Thyroid gland (tissue), 4 donors: ENCODE results near the gene SLBP. TPM values are rescaled to one million over a fixed set of nuclear protein-coding genes. Genes with fewer than 3 reads are reported as not detected.

Experiments
- DNase-seq, 2 donors: peaks; one replicate each; pipeline ENCODE4 v3.0.0-alpha.2; 2019
- H3K27ac ChIP-seq, 3 donors: fragments of 200-600 bp; sonication (generic); 1 replicate in 2 of 3; 2 replicates in 1 of 3; pipeline ENCODE4 v1.5.1; 2016 to 2019; ENCODE audit warnings: mild to moderate bottlenecking in 1 of 3, moderate library complexity in 1 of 3
- H3K27me3 ChIP-seq: fragments of 200-600 bp; sonication (generic); one replicate; pipeline ENCODE4 v1.5.1; 2019
- H3K36me3 ChIP-seq, 2 donors: fragments of 200-600 bp; sonication (generic); one replicate each; pipeline ENCODE4 v1.5.1; 2016 to 2019
- H3K4me1 ChIP-seq, 2 donors: fragments of 200-600 bp; sonication (generic); one replicate each; pipeline ENCODE4 v1.5.1; 2017 to 2019
- H3K4me3 ChIP-seq, 3 donors: fragments of 200-600 bp; sonication (generic); replicated peaks in 1 of 3; 1 replicate in 2 of 3; 2 replicates in 1 of 3; pipeline ENCODE4 v1.5.1; 2016; ENCODE audit warnings: mild to moderate bottlenecking in 1 of 3
- H3K9me3 ChIP-seq: fragments of 200-600 bp; sonication (generic); one replicate; pipeline ENCODE4 v1.5.1; 2017
- POLR2A ChIP-seq, 2 donors: fragments of 450-650 bp; IDR thresholded peaks; one replicate each; pipeline ENCODE4 v1.6.1; 2017; ENCODE audit warnings: antibody characterized with exemption in 2 of 2, mild to moderate bottlenecking in 2 of 2, moderate library complexity in 1 of 2
- WGBS, 2 donors: methylation state at CpG; one replicate each; pipeline ENCODE4 v1.1.5; 2017; 5-methylcytosine and 5-hydroxymethylcytosine counted together
- intact Hi-C: fragments of 100-400 bp; cut with DNase I; formaldehyde crosslinking; loops from one replicate; pipeline ENCODE4 v1.15.1; 2023
- total RNA-seq, 4 donors: library from RNA; depleted of rRNA; stranded (reverse); fragments of >200 nt; gene quantifications; one replicate each; pipeline ENCODE4 v1.2.3, GENCODE V29; 2016
- TF ChIP-seq, protein P1 (sequence below), 6 experiments: fragments of 200-600 bp in 3 of 6; fragments of 450-650 bp in 3 of 6; sonication (generic) in 3 of 6; IDR thresholded peaks; one replicate each; pipeline ENCODE4 v1.5.1; 2016 to 2019; ENCODE audit warnings: antibody characterized with exemption in 6 of 6, mild to moderate bottlenecking in 2 of 6, inconsistent platforms in 1 of 6, moderate library complexity in 1 of 6

The SLBP gene
- total RNA-seq, 4 donors from 2014 or later, result 41.2 to 48.5 (median 43.3) TPM

DNA sequence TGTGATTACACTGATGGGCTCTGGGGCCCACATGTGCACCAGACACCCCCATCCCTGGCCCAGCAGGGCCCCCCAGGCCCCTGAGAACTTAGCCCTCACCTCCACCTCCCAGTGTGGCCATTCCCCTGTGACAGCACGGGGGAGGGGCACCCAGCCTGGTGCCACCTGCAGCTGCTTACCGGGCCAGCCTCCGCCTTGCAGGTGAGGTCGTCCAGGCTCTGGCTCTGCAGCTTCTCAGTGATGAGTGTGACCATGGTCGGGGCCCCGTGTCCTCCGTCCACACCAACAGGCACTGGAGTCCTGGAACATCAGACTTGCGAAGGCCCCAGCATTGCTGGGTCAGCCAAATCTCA lies 43.7 kb downstream of the SLBP start:
- H3K27ac ChIP-seq, result no peak overlapping the region
- 86 to 96% methylated on average over 1 to 5 of the region's 8 CpGs for WGBS, 2 donors
- TF ChIP-seq, protein P1, sequence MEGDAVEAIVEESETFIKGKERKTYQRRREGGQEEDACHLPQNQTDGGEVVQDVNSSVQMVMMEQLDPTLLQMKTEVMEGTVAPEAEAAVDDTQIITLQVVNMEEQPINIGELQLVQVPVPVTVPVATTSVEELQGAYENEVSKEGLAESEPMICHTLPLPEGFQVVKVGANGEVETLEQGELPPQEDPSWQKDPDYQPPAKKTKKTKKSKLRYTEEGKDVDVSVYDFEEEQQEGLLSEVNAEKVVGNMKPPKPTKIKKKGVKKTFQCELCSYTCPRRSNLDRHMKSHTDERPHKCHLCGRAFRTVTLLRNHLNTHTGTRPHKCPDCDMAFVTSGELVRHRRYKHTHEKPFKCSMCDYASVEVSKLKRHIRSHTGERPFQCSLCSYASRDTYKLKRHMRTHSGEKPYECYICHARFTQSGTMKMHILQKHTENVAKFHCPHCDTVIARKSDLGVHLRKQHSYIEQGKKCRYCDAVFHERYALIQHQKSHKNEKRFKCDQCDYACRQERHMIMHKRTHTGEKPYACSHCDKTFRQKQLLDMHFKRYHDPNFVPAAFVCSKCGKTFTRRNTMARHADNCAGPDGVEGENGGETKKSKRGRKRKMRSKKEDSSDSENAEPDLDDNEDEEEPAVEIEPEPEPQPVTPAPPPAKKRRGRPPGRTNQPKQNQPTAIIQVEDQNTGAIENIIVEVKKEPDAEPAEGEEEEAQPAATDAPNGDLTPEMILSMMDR (IDR thresholded peaks at IDR 0.05), result no peak
- no peak for TF ChIP-seq POLR2A (IDR thresholded peaks at IDR 0.05)
- no peak overlapping the region for H3K4me3 ChIP-seq
- no peaks in the 10 kb centered on the region for H3K27me3 ChIP-seq
- no peak for DNase-seq
- H3K36me3 ChIP-seq, result no peaks in the 10 kb centered on the region
- no peaks in the 10 kb centered on the region for H3K4me1 ChIP-seq
- no peaks in the 10 kb centered on the region for H3K9me3 ChIP-seq
- intact Hi-C loops, result no loop called here

DNA sequence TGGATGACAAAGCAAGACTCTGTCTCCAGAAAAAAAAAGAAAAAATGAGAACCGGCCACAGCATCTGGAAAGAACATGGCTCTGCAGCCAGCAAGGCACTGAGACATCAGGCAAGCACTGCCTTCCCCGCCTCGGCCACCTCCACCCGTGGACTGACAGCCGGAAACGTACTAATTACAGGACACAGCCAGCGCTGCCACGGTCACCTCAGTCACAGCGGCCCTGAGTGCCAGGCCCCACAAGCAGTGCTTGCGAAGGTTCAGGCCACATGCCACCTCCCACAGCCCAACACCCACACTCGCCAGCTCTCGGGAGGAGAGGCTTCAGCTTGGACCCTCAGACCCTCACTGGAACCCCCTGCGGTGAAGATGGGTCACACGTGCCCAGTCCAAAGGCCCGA lies 44.8 kb downstream of the SLBP start:
- H3K36me3 ChIP-seq, result no peaks in the 10 kb centered on the region
- H3K4me3 ChIP-seq, result no peak overlapping the region
- no peak for DNase-seq
- TF ChIP-seq, protein P1 (IDR thresholded peaks at IDR 0.05), result no peak
- TF ChIP-seq POLR2A (IDR thresholded peaks at IDR 0.05), result no peak
- no peaks in the 10 kb centered on the region for H3K27me3 ChIP-seq
- H3K9me3 ChIP-seq, result no peaks in the 10 kb centered on the region
- no peak overlapping the region for H3K27ac ChIP-seq
- WGBS, 2 donors, result 90 to 93% methylated on average over 15 of the region's 15 CpGs
- H3K4me1 ChIP-seq, result no peaks in the 10 kb centered on the region
- intact Hi-C loops, result no loop called here

DNA sequence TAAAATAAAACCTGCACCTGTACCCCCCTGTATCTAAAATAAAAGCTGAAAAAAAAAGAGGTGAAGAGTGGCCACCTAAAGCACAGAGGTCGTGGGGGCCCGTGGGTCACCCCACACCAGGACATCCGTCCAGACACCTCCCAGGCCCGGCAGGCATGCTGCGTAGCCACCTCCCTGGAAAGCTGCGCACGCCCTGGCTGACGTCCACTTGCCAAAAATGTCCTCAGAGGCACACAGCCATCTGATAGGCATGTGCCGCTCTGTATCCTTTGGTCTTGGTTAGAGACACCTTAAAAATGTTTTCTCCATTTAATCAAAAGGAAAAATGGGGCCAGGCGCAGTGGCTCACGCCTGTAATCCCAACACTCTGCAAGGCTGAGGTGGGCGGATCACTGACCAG lies 45.7 kb downstream of the SLBP start:
- H3K4me1 ChIP-seq, result no peaks in the 10 kb centered on the region
- no peak overlapping the region for H3K27ac ChIP-seq
- TF ChIP-seq, protein P1 (IDR thresholded peaks at IDR 0.05), result no peak
- no peak for TF ChIP-seq POLR2A (IDR thresholded peaks at IDR 0.05)
- 72 to 89% methylated on average over 11 to 12 of the region's 12 CpGs for WGBS, 2 donors
- H3K4me3 ChIP-seq, result no peak overlapping the region
- H3K27me3 ChIP-seq, result no peaks in the 10 kb centered on the region
- no peak for DNase-seq
- intact Hi-C loops, result no loop called here
- no peaks in the 10 kb centered on the region for H3K36me3 ChIP-seq
- H3K9me3 ChIP-seq, result no peaks in the 10 kb centered on the region

DNA sequence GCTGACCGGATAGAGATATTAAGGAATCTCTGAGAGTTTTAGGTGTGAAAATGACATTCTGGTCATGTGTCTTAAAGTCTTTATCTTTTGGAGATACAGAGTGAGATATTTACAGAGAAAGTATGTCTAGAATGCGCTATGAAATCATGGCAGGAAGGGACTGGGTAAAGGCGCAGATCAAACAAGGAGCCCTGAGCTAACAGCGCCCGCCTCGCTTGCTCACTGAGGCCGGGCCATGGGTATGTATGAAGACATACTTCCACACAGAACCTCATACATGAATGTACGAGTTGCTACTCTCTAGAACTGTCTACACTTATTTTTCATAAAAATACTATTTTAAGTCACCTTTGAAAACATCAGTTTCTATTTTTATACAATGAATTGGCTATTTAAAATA lies 48.0 kb downstream of the SLBP start:
- H3K27ac ChIP-seq, result no peak overlapping the region
- H3K4me3 ChIP-seq, result no peak overlapping the region
- intact Hi-C loops, result no loop called here
- H3K4me1 ChIP-seq, result no peaks in the 10 kb centered on the region
- DNase-seq, result no peak
- no peaks in the 10 kb centered on the region for H3K27me3 ChIP-seq
- TF ChIP-seq, protein P1 (IDR thresholded peaks at IDR 0.05), result no peak
- no peak for TF ChIP-seq POLR2A (IDR thresholded peaks at IDR 0.05)
- no peaks in the 10 kb centered on the region for H3K36me3 ChIP-seq
- 87 to 93% methylated on average over 8 of the region's 8 CpGs for WGBS, 2 donors
- no peaks in the 10 kb centered on the region for H3K9me3 ChIP-seq

DNA sequence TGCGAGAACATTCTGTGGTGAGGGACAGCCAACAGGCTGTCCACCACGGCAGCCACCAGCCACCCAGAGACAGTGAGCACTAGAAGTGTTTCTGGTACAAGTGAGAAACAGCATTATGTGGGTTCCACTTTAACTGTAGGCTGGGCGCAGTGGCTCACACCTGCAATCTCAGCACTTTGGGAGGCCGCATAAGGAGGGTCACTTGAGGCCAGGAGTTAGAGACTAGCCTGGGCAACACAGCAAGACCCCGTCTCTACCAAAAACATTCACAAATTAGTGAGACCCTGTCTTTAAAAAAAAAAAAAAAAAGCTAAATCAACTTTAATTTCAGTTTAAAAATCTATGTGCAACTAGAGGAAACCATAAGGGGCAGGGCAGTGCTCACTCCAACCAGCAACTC lies 48.6 kb downstream of the SLBP start:
- intact Hi-C loops, result no loop called here
- 90 to 96% methylated on average over 5 of the region's 5 CpGs for WGBS, 2 donors
- DNase-seq, result no peak
- Histone ChIP-seq H3K36me3 (no peaks in the 10 kb centered on the region), H3K27me3 (no peaks in the 10 kb centered on the region), H3K4me3 (no peak overlapping the region), H3K9me3 (no peaks in the 10 kb centered on the region), H3K4me1 (no peaks in the 10 kb centered on the region), H3K27ac (no peak overlapping the region)
- no peak for TF ChIP-seq POLR2A (IDR thresholded peaks at IDR 0.05)
- TF ChIP-seq, protein P1 (IDR thresholded peaks at IDR 0.05), result no peak
